ENCODE results near the gene MB21D2. TPM values are rescaled to one million over a fixed set of nuclear protein-coding genes. Genes with fewer than 3 reads are reported as not detected.

MB21D2 gene
- polyA plus RNA-seq, 3 donors from 2014 or later = 0.07 to 0.53 TPM; not detected in 1

- Mint-ChIP-seq H3K4me3 (no peak overlapping the region), H3K9me3 (peaks cover 0 to 11% (median 1%) of the 10 kb centered on the region in 6 donors), H3K4me1 (peaks cover 11% of the 10 kb centered on the region in 2 donors), H3K27ac (no peak overlapping the region), H3K36me3 (peaks cover 0 to 3% (median 0%) of the 10 kb centered on the region in 3 donors), H3K27me3 (ENCODE audit: low read depth in 3 of 3) (peaks cover 0 to 3% (median 0%) of the 10 kb centered on the region in 3 donors)
- DNase-seq = no peak
Observed at GRCh38 chr3:192897005-192897404, 20.7 kb downstream of the MB21D2 start.

- H3K9me3 Mint-ChIP-seq = peaks cover 0 to 11% (median 1%) of the 10 kb centered on the region in 6 donors
- H3K4me3 Mint-ChIP-seq = no peak overlapping the region
- peaks cover 0 to 3% (median 0%) of the 10 kb centered on the region in 3 donors for H3K27me3 Mint-ChIP-seq (ENCODE audit: low read depth in 3 of 3)
- H3K4me1 Mint-ChIP-seq = peaks cover 11% of the 10 kb centered on the region in 2 donors
- H3K36me3 Mint-ChIP-seq = peaks cover 0 to 3% (median 0%) of the 10 kb centered on the region in 3 donors
- H3K27ac Mint-ChIP-seq = no peak overlapping the region
- no peak for DNase-seq
Observed at GRCh38 chr3:192896208-192896607, 21.4 kb downstream of the MB21D2 start.

- peaks cover 0 to 11% (median 1%) of the 10 kb centered on the region in 6 donors for H3K9me3 Mint-ChIP-seq
- peaks cover 0 to 3% (median 0%) of the 10 kb centered on the region in 3 donors for H3K36me3 Mint-ChIP-seq
- H3K4me3 Mint-ChIP-seq = no peak overlapping the region
- H3K27me3 Mint-ChIP-seq (ENCODE audit: low read depth in 3 of 3) = peaks cover 0 to 3% (median 3%) of the 10 kb centered on the region in 3 donors
- no peak for DNase-seq
- peaks cover 11% of the 10 kb centered on the region in 2 donors for H3K4me1 Mint-ChIP-seq
- H3K27ac Mint-ChIP-seq = no peak overlapping the region
Observed at GRCh38 chr3:192894676-192895075, 23.0 kb downstream of the MB21D2 start.

GRCh38 chr3:192892981-192893700 lies 24.5 kb downstream of the MB21D2 start:
- peaks cover 0 to 5% (median 3%) of the 10 kb centered on the region in 3 donors for H3K27me3 Mint-ChIP-seq (ENCODE audit: low read depth in 3 of 3)
- peak overlapping the region; percentile 12 to 49 (median 36) for H3K4me3 Mint-ChIP-seq

GRCh38 chr3:192890347-192891335 lies 27.0 kb downstream of the MB21D2 start:
- Mint-ChIP-seq H3K4me3 (no peak overlapping the region), H3K4me1 (peaks cover 4 to 5% of the 10 kb centered on the region in 2 donors), H3K36me3 (no peaks in the 10 kb centered on the region), H3K27me3 (ENCODE audit: low read depth in 3 of 3) (peaks cover 0 to 5% (median 3%) of the 10 kb centered on the region in 3 donors), H3K9me3 (peaks cover 0 to 3% (median 0%) of the 10 kb centered on the region in 6 donors), H3K27ac (no peak overlapping the region)
- no peak for DNase-seq

More at GRCh38 chr3:192892981-192893700, 24.5 kb downstream of the MB21D2 start:
- peaks cover 4 to 5% of the 10 kb centered on the region in 2 donors for H3K4me1 Mint-ChIP-seq
- peak; percentile 2 to 30 (median 20) for DNase-seq
- H3K36me3 Mint-ChIP-seq = no peaks in the 10 kb centered on the region
- peak overlapping the region in 2 of 6 donors; percentile 13 to 25 for H3K27ac Mint-ChIP-seq
- peaks cover 0 to 7% (median 1%) of the 10 kb centered on the region in 6 donors for H3K9me3 Mint-ChIP-seq

GRCh38 chr3:192889679-192890078 lies 28.0 kb downstream of the MB21D2 start:
- peaks cover 4 to 5% of the 10 kb centered on the region in 2 donors for H3K4me1 Mint-ChIP-seq
- H3K27ac Mint-ChIP-seq = no peak overlapping the region
- H3K9me3 Mint-ChIP-seq = peaks cover 0 to 3% (median 0%) of the 10 kb centered on the region in 6 donors

GRCh38 chr3:192888190-192888589 lies 29.5 kb downstream of the MB21D2 start:
- Mint-ChIP-seq H3K27me3 (ENCODE audit: low read depth in 3 of 3) (peaks cover 0 to 7% (median 2%) of the 10 kb centered on the region in 3 donors), H3K9me3 (no peaks in the 10 kb centered on the region), H3K4me1 (peaks cover 3 to 4% of the 10 kb centered on the region in 2 donors), H3K4me3 (no peak overlapping the region), H3K27ac (no peak overlapping the region), H3K36me3 (no peaks in the 10 kb centered on the region)
- DNase-seq = no peak

More at GRCh38 chr3:192889679-192890078, 28.0 kb downstream of the MB21D2 start:
- Mint-ChIP-seq H3K36me3 (no peaks in the 10 kb centered on the region), H3K27me3 (ENCODE audit: low read depth in 3 of 3) (peaks cover 0 to 6% (median 2%) of the 10 kb centered on the region in 3 donors), H3K4me3 (no peak overlapping the region)
- DNase-seq = no peak

- Mint-ChIP-seq H3K9me3 (no peaks in the 10 kb centered on the region), H3K27ac (no peak overlapping the region), H3K36me3 (no peaks in the 10 kb centered on the region), H3K4me1 (no peaks in the 10 kb centered on the region), H3K4me3 (no peak overlapping the region), H3K27me3 (ENCODE audit: low read depth in 3 of 3) (peaks cover 0 to 7% (median 3%) of the 10 kb centered on the region in 3 donors)
- no peak for DNase-seq
Observed at GRCh38 chr3:192887701-192888100, 30.0 kb downstream of the MB21D2 start.

- DNase-seq = no peak
- Mint-ChIP-seq H3K4me3 (no peak overlapping the region), H3K27me3 (ENCODE audit: low read depth in 3 of 3) (peaks cover 0 to 7% (median 3%) of the 10 kb centered on the region in 3 donors), H3K36me3 (no peaks in the 10 kb centered on the region), H3K9me3 (peaks cover 0 to 2% (median 0%) of the 10 kb centered on the region in 6 donors), H3K27ac (no peak overlapping the region), H3K4me1 (no peaks in the 10 kb centered on the region)
Observed at GRCh38 chr3:192887047-192887446, 30.6 kb downstream of the MB21D2 start.

- Mint-ChIP-seq H3K36me3 (no peaks in the 10 kb centered on the region), H3K27me3 (ENCODE audit: low read depth in 3 of 3) (peaks cover 0 to 4% (median 3%) of the 10 kb centered on the region in 3 donors), H3K4me3 (no peak overlapping the region), H3K9me3 (peaks cover 0 to 2% (median 0%) of the 10 kb centered on the region in 6 donors), H3K4me1 (no peaks in the 10 kb centered on the region), H3K27ac (peak overlapping the region in 1 of 6 donors; percentile 17)
- DNase-seq = no peak
Observed at GRCh38 chr3:192884777-192885773, 32.6 kb downstream of the MB21D2 start.

GRCh38 chr3:192883512-192883911 lies 34.1 kb downstream of the MB21D2 start:
- no peak overlapping the region for H3K27ac Mint-ChIP-seq
- no peak for DNase-seq
- no peaks in the 10 kb centered on the region for H3K4me1 Mint-ChIP-seq
- peaks cover 0 to 2% (median 0%) of the 10 kb centered on the region in 6 donors for H3K9me3 Mint-ChIP-seq
- no peaks in the 10 kb centered on the region for H3K36me3 Mint-ChIP-seq
- peaks cover 0 to 4% (median 3%) of the 10 kb centered on the region in 3 donors for H3K27me3 Mint-ChIP-seq (ENCODE audit: low read depth in 3 of 3)
- H3K4me3 Mint-ChIP-seq = no peak overlapping the region

GRCh38 chr3:192881159-192881786 lies 36.4 kb downstream of the MB21D2 start:
- Mint-ChIP-seq H3K36me3 (no peaks in the 10 kb centered on the region), H3K27me3 (ENCODE audit: low read depth in 3 of 3) (peaks cover 0 to 4% (median 3%) of the 10 kb centered on the region in 3 donors), H3K4me3 (no peak overlapping the region), H3K4me1 (no peaks in the 10 kb centered on the region), H3K27ac (no peak overlapping the region), H3K9me3 (peaks cover 0 to 2% (median under 1%) of the 10 kb centered on the region in 6 donors)
- DNase-seq = no peak

Measured in immature natural killer cell (primary cell).